ENCODE data around the gene HK1. TPM values are rescaled to one million over a fixed set of nuclear protein-coding genes. Genes with fewer than 3 reads are reported as not detected.
"Not testable (repeated sequence)": the region's sequence is repeated elsewhere in the genome, so short reads cannot be mapped to it uniquely, and the experiment has no call there.

The HK1 gene
- total and polyA plus RNA-seq, 4 experiments from 2014 or later = 68.6 to 156 (median 112) TPM

- H3K4me3 ChIP-seq (ENCODE audit: low read length in 2 of 2) = peak overlapping the region; percentile 66 to 99
- Mint-ChIP-seq H3K27ac (peak overlapping the region; percentile 92 to 99 (median 97)), H3K9me3 (no peaks in the 10 kb centered on the region), H3K27me3 (no peaks in the 10 kb centered on the region), H3K4me1 (peaks cover 27 to 60% (median 40%) of the 10 kb centered on the region in 4 donors), H3K36me3 (peaks cover 0 to 13% of the 10 kb centered on the region in 2 donors), H3K4me3 (peak overlapping the region; percentile 90 to 98 (median 96))
- H3K27me3 ChIP-seq (ENCODE audit: insufficient read depth, low read length) = no peaks in the 10 kb centered on the region
- H3K9me3 ChIP-seq (ENCODE audit: control insufficient read depth in 1 of 2, low read length in 2 of 2) = no peaks in the 10 kb centered on the region
- H3K4me1 ChIP-seq (ENCODE audit: insufficient read depth, low read length) = peaks cover 49% of the 10 kb centered on the region
- ChIA-PET CTCF (ENCODE audit: partially characterized antibody) (interaction anchor here (0.6 to 2.2 kb wide), 10 partner anchors 36 to 850 kb away, joined by 3 to 9 read pairs (median 3); no protein-coding TSS in a partner anchor), POLR2A (ENCODE audit: partially characterized antibody) (interaction anchor here (0.6 to 6.1 kb wide), 25 partner anchors 9 to 851 kb away, joined by 3 to 70 read pairs (median 5); partner anchors contain the start of gene SAR1A)
- intact Hi-C loops (cut with micrococcal nuclease) = loop anchor here (1.0 to 2.0 kb wide), 5 partner anchors 8 to 89 kb away; no protein-coding TSS in a partner anchor
- peak; percentile 65 to 89 (median 76) for DNase-seq
- peak overlapping the region; percentile 84 for H3K27ac ChIP-seq (ENCODE audit: low read depth, low read length)
- H3K36me3 ChIP-seq (ENCODE audit: insufficient read depth, low read length) = no peaks in the 10 kb centered on the region
These were observed 40.8 kb downstream of the HK1 start for GRCh38 chr10:69318867-69319727.

- Mint-ChIP-seq H3K27me3 (no peaks in the 10 kb centered on the region), H3K27ac (peak overlapping the region; percentile 92 to 99 (median 97)), H3K4me3 (peak overlapping the region; percentile 90 to 98 (median 96)), H3K4me1 (peaks cover 30 to 68% (median 44%) of the 10 kb centered on the region in 4 donors), H3K9me3 (no peaks in the 10 kb centered on the region), H3K36me3 (peaks cover 0 to 17% of the 10 kb centered on the region in 2 donors)
- Histone ChIP-seq H3K4me1 (ENCODE audit: insufficient read depth, low read length) (peaks cover 54% of the 10 kb centered on the region), H3K4me3 (ENCODE audit: low read length in 2 of 2) (peak overlapping the region; percentile 66 to 99), H3K36me3 (ENCODE audit: insufficient read depth, low read length) (no peaks in the 10 kb centered on the region), H3K9me3 (ENCODE audit: control insufficient read depth in 1 of 2, low read length in 2 of 2) (no peaks in the 10 kb centered on the region), H3K27ac (ENCODE audit: low read depth, low read length) (peak overlapping the region; percentile 84), H3K27me3 (ENCODE audit: insufficient read depth, low read length) (no peaks in the 10 kb centered on the region)
- intact Hi-C loops (cut with micrococcal nuclease) = loop anchor here (2.0 kb wide), 2 partner anchors 39 to 73 kb away; no protein-coding TSS in a partner anchor
- CTCF ChIA-PET (ENCODE audit: partially characterized antibody) = interaction anchor here (0.8 to 2.2 kb wide), 6 partner anchors 81 to 104 kb away, joined by 3 to 9 read pairs (median 3); no protein-coding TSS in a partner anchor
- DNase-seq = peak in 1 of 5 donors; percentile 49
- POLR2A ChIA-PET (ENCODE audit: partially characterized antibody) = interaction anchor here (0.6 to 6.1 kb wide), 14 partner anchors 8 to 850 kb away, joined by 3 to 70 read pairs (median 5); partner anchors contain the start of gene SAR1A
These were observed 41.6 kb downstream of the HK1 start for GRCh38 chr10:69319841-69320316.

- Histone ChIP-seq H3K27ac (ENCODE audit: low read depth, low read length) (peak overlapping the region; percentile 84), H3K27me3 (ENCODE audit: insufficient read depth, low read length) (no peaks in the 10 kb centered on the region), H3K4me1 (ENCODE audit: insufficient read depth, low read length) (peaks cover 54% of the 10 kb centered on the region), H3K4me3 (ENCODE audit: low read length in 2 of 2) (peak overlapping the region in 1 of 2 donors; percentile 99), H3K9me3 (ENCODE audit: control insufficient read depth in 1 of 2, low read length in 2 of 2) (no peaks in the 10 kb centered on the region), H3K36me3 (ENCODE audit: insufficient read depth, low read length) (no peaks in the 10 kb centered on the region)
- Mint-ChIP-seq H3K27ac (peak overlapping the region; percentile 92 to 99 (median 97)), H3K4me3 (peak overlapping the region; percentile 90 to 98 (median 96)), H3K27me3 (no peaks in the 10 kb centered on the region), H3K9me3 (no peaks in the 10 kb centered on the region), H3K4me1 (peaks cover 30 to 69% (median 46%) of the 10 kb centered on the region in 4 donors), H3K36me3 (peaks cover 0 to 17% of the 10 kb centered on the region in 2 donors)
- DNase-seq = no peak
- POLR2A ChIA-PET (ENCODE audit: partially characterized antibody) = interaction anchor here (1.2 to 6.1 kb wide), 5 partner anchors 14 to 41 kb away, joined by 3 to 70 read pairs (median 46); no protein-coding TSS in a partner anchor
- intact Hi-C loops (cut with micrococcal nuclease) = no loop called here
- CTCF ChIA-PET (ENCODE audit: partially characterized antibody) = interaction anchor here (0.6 to 1.4 kb wide), 4 partner anchors 24 to 88 kb away, joined by 3 to 4 read pairs (median 3); no protein-coding TSS in a partner anchor
These were observed 42.2 kb downstream of the HK1 start for GRCh38 chr10:69320521-69320920.

GRCh38 chr10:69321039-69321715, 42.9 kb downstream of the HK1 start:
- ChIA-PET CTCF (ENCODE audit: partially characterized antibody) (interaction anchor here (1.2 to 1.4 kb wide), 3 partner anchors 23 to 87 kb away, joined by 3 to 4 read pairs (median 3); no protein-coding TSS in a partner anchor), POLR2A (ENCODE audit: partially characterized antibody) (interaction anchor here (1.2 to 6.1 kb wide), 4 partner anchors 13 to 40 kb away, joined by 3 to 70 read pairs (median 48); no protein-coding TSS in a partner anchor)
- peaks cover 57% of the 10 kb centered on the region for H3K4me1 ChIP-seq (ENCODE audit: insufficient read depth, low read length)

GRCh38 chr10:69321865-69322264, 43.6 kb downstream of the HK1 start:
- no peak overlapping the region for H3K27ac ChIP-seq (ENCODE audit: low read depth, low read length)
- Mint-ChIP-seq H3K4me3 (peak overlapping the region in 4 of 8 donors; percentile 14 to 98 (median 28)), H3K27me3 (no peaks in the 10 kb centered on the region), H3K27ac (peak overlapping the region; percentile 27 to 99 (median 74)), H3K36me3 (peaks cover 0 to 17% of the 10 kb centered on the region in 2 donors), H3K9me3 (no peaks in the 10 kb centered on the region), H3K4me1 (peaks cover 33 to 81% (median 54%) of the 10 kb centered on the region in 4 donors)
- H3K9me3 ChIP-seq (ENCODE audit: control insufficient read depth in 1 of 2, low read length in 2 of 2) = no peaks in the 10 kb centered on the region
- POLR2A ChIA-PET (ENCODE audit: partially characterized antibody) = interaction anchor here (1.2 to 6.1 kb wide), 3 partner anchors 18 to 39 kb away, joined by 3 to 70 read pairs (median 46); no protein-coding TSS in a partner anchor
- H3K4me1 ChIP-seq (ENCODE audit: insufficient read depth, low read length) = peaks cover 64% of the 10 kb centered on the region
- no peaks in the 10 kb centered on the region for H3K36me3 ChIP-seq (ENCODE audit: insufficient read depth, low read length)
- CTCF ChIA-PET (ENCODE audit: partially characterized antibody) = interaction anchor here (1.2 to 1.4 kb wide), 2 partner anchors 23 to 39 kb away, joined by 3 to 4 read pairs; no protein-coding TSS in a partner anchor
- intact Hi-C loops (cut with micrococcal nuclease) = no loop called here
- H3K27me3 ChIP-seq (ENCODE audit: insufficient read depth, low read length) = no peaks in the 10 kb centered on the region
- DNase-seq = no peak
- H3K4me3 ChIP-seq (ENCODE audit: low read length in 2 of 2) = no peak overlapping the region

More at GRCh38 chr10:69321039-69321715, 42.9 kb downstream of the HK1 start:
- Mint-ChIP-seq H3K4me1 (peaks cover 30 to 74% (median 50%) of the 10 kb centered on the region in 4 donors), H3K36me3 (peaks cover 0 to 17% of the 10 kb centered on the region in 2 donors), H3K27ac (peak overlapping the region; percentile 77 to 99 (median 96)), H3K27me3 (no peaks in the 10 kb centered on the region), H3K4me3 (peak overlapping the region; percentile 72 to 98 (median 96)), H3K9me3 (no peaks in the 10 kb centered on the region)
- Histone ChIP-seq H3K27me3 (ENCODE audit: insufficient read depth, low read length) (no peaks in the 10 kb centered on the region), H3K27ac (ENCODE audit: low read depth, low read length) (no peak overlapping the region), H3K9me3 (ENCODE audit: control insufficient read depth in 1 of 2, low read length in 2 of 2) (no peaks in the 10 kb centered on the region), H3K36me3 (ENCODE audit: insufficient read depth, low read length) (no peaks in the 10 kb centered on the region), H3K4me3 (ENCODE audit: low read length in 2 of 2) (no peak overlapping the region)
- intact Hi-C loops (cut with micrococcal nuclease) = no loop called here
- no peak for DNase-seq

GRCh38 chr10:69322346-69322745, 44.0 kb downstream of the HK1 start:
- peaks cover 65% of the 10 kb centered on the region for H3K4me1 ChIP-seq (ENCODE audit: insufficient read depth, low read length)
- intact Hi-C loops (cut with micrococcal nuclease); H3K9me3 Mint-ChIP-seq; H3K4me3 ChIP-seq (ENCODE audit: low read length in 2 of 2); H3K9me3 ChIP-seq (ENCODE audit: control insufficient read depth in 1 of 2, low read length in 2 of 2); H3K36me3 ChIP-seq (ENCODE audit: insufficient read depth, low read length); H3K27ac ChIP-seq (ENCODE audit: low read depth, low read length); H3K27me3 ChIP-seq (ENCODE audit: insufficient read depth, low read length); H3K27me3 Mint-ChIP-seq; DNase-seq: not testable (repeated sequence)
- Mint-ChIP-seq H3K4me1 (peaks cover 32 to 83% (median 56%) of the 10 kb centered on the region in 4 donors), H3K27ac (peak overlapping the region in 6 of 7 donors; percentile 27 to 99 (median 73)), H3K36me3 (peaks cover 0 to 17% of the 10 kb centered on the region in 2 donors), H3K4me3 (peak overlapping the region in 1 of 8 donors; percentile 10)
- POLR2A ChIA-PET (ENCODE audit: partially characterized antibody) = interaction anchor here (5.9 to 6.1 kb wide), 2 partner anchors 22 to 39 kb away, joined by 46 to 70 read pairs; no protein-coding TSS in a partner anchor
- CTCF ChIA-PET (ENCODE audit: partially characterized antibody) = interaction anchor here (1.2 kb wide), 1 partner anchor 39 kb away, joined by 3 read pairs; no protein-coding TSS in a partner anchor
